Naive thymus-derived CD4-positive, alpha-beta T cell (primary cell): ENCODE measurements around the gene BMAL2. TPM values are rescaled to one million over a fixed set of nuclear protein-coding genes. Genes with fewer than 3 reads are reported as not detected.

Source experiments
- ATAC-seq: fragments of 150-1000 bp; cut with Tn5 transposase; 2 replicates; pipeline ENCODE4 v1.10.0; 2021; ENCODE audit warnings: mild to moderate bottlenecking, moderate library complexity
- CTCF ChIA-PET: fragments of 350-600 bp; sonication (Branson Sonifier 250); formaldehyde crosslinking; loops from one replicate; lab custom pipeline; 2021; ENCODE audit warnings: antibody characterized with exemption; lab: Charles Lee
- POLR2A ChIA-PET: fragments of 350-600 bp; sonication (Branson Sonifier 250); formaldehyde crosslinking; loops from one replicate; lab custom pipeline; 2021; ENCODE audit warnings: antibody characterized with exemption, inconsistent platforms; lab: Charles Lee
- DNase-seq, 9 donors: peaks; one replicate each; pipeline versions ENCODE4 v3.0.0 to v3.0.0-alpha.2; 2020 to 2022; ENCODE audit warnings: mixed read lengths in 1 of 9
- H3K27ac ChIP-seq: one replicate; pipeline ENCODE4 v1.7.0; 2013; ENCODE audit warnings: mild to moderate bottlenecking, low read depth, low read length, moderate library complexity
- H3K27me3 ChIP-seq, 2 donors: one replicate each; pipeline ENCODE4 v1.7.0; 2013; ENCODE audit warnings: low read length in 2 of 2, mild to moderate bottlenecking in 2 of 2, moderate library complexity in 2 of 2; ENCODE audit not compliant: control insufficient read depth in 2 of 2, insufficient read depth in 2 of 2
- H3K36me3 ChIP-seq, 3 experiments: 1 replicate in 2 of 3; 2 replicates in 1 of 3; pipeline ENCODE4 v1.7.0; 2013; ENCODE audit warnings: low read length in 3 of 3, mild to moderate bottlenecking in 3 of 3, moderate library complexity in 1 of 3; ENCODE audit not compliant: insufficient read depth in 3 of 3, control insufficient read depth in 2 of 3
- H3K4me1 ChIP-seq, 2 donors: one replicate each; pipeline ENCODE4 v1.7.0; 2013; ENCODE audit warnings: low read length in 2 of 2, mild to moderate bottlenecking in 2 of 2, moderate library complexity in 1 of 2; ENCODE audit not compliant: control insufficient read depth in 2 of 2, insufficient read depth in 2 of 2
- H3K4me3 ChIP-seq: 2 replicates; pipeline ENCODE4 v1.7.0; 2013; ENCODE audit warnings: mild to moderate bottlenecking, low read length
- H3K9me3 ChIP-seq, 3 experiments: 1 replicate in 2 of 3; 2 replicates in 1 of 3; pipeline ENCODE4 v1.7.0; 2013; ENCODE audit warnings: low read length in 3 of 3; ENCODE audit not compliant: control insufficient read depth in 2 of 3
- H3K27ac Mint-ChIP-seq, 9 donors: one replicate each; pipeline ENCODE4 v1.8.0; 2020 to 2022; ENCODE audit warnings: mixed read lengths in 9 of 9, mild to moderate bottlenecking in 8 of 9, moderate library complexity in 5 of 9, inconsistent platforms in 2 of 9
- H3K27me3 Mint-ChIP-seq, 5 donors: one replicate each; pipeline ENCODE4 v1.8.0; 2021 to 2022; ENCODE audit warnings: mixed read lengths in 5 of 5, mild to moderate bottlenecking in 1 of 5
- H3K36me3 Mint-ChIP-seq, 5 donors: one replicate each; pipeline ENCODE4 v1.8.0; 2020 to 2022; ENCODE audit warnings: mixed read lengths in 5 of 5, mild to moderate bottlenecking in 3 of 5, inconsistent platforms in 1 of 5
- H3K4me1 Mint-ChIP-seq, 7 donors: one replicate each; pipeline ENCODE4 v1.8.0; 2020 to 2022; ENCODE audit warnings: mixed read lengths in 7 of 7, mild to moderate bottlenecking in 3 of 7, inconsistent platforms in 1 of 7
- H3K4me3 Mint-ChIP-seq, 10 donors: one replicate each; pipeline ENCODE4 v1.8.0; 2020 to 2022; ENCODE audit warnings: mild to moderate bottlenecking in 10 of 10, mixed read lengths in 10 of 10, moderate library complexity in 6 of 10, inconsistent platforms in 2 of 10
- H3K9me3 Mint-ChIP-seq, 11 donors: one replicate each; pipeline ENCODE4 v1.8.0; 2020 to 2022; ENCODE audit warnings: mixed read lengths in 11 of 11, mild to moderate bottlenecking in 4 of 11, inconsistent platforms in 1 of 11, moderate library complexity in 1 of 11
- intact Hi-C, 2 donors: fragments of 100-400 bp; cut with micrococcal nuclease; formaldehyde crosslinking; loops; one replicate each; pipeline ENCODE4 v1.15.1; 2023
- polyA plus RNA-seq, 2 donors: library from polyadenylated mRNA; unstranded; fragments of 300-500 nt; fragmentation: Illumina TruSeq; gene quantifications; one replicate each; pipeline ENCODE4 v1.2.3, GENCODE V29; 2021
- total RNA-seq, 6 experiments: library from RNA in 5 of 6; stranded (reverse) in 5 of 6; gene quantifications; 1 replicate in 5 of 6; 2 replicates in 1 of 6; pipeline ENCODE4 v1.2.3 and lab custom pipeline; 2021 to 2026

The BMAL2 gene
- total and polyA plus RNA-seq, 7 experiments from 2014 or later: 0.19 to 37.7 (median 0.41) TPM; not detected in 3

DNA sequence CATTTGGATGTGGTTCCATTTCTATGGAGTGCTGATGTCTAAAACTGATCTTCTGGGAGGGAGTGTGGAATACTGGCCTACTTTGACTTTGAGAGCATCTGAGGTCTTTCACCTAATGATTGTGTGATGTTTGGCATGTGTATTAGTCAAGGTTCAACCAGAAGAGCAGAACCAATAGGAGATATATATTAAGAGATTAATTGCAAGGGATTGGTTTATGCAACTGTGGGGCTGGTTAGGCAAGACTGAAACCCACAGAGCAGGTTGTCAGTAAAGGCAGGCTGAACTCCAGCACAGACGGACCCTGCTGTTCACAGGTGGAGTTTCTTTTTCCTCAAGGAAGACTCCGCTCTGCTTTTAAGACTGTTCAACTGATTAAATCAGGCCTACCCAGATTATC is 11.6 kb downstream of the BMAL2 start:
- H3K4me1 Mint-ChIP-seq: peaks cover 0 to 12% (median 0%) of the 10 kb centered on the region in 7 donors
- H3K4me1 ChIP-seq: no peaks in the 10 kb centered on the region
- H3K27ac ChIP-seq: no peak overlapping the region
- no peaks in the 10 kb centered on the region for H3K36me3 ChIP-seq
- H3K9me3 ChIP-seq: no peaks in the 10 kb centered on the region
- no peaks in the 10 kb centered on the region for H3K27me3 ChIP-seq
- ChIA-PET POLR2A (no interaction called here), CTCF (no interaction called here)
- no peak for DNase-seq
- H3K27ac Mint-ChIP-seq: no peak overlapping the region
- no peak overlapping the region for H3K4me3 Mint-ChIP-seq
- ATAC-seq: no peak
- H3K4me3 ChIP-seq: no peak overlapping the region
- H3K27me3 Mint-ChIP-seq: peaks cover 0 to 20% (median 9%) of the 10 kb centered on the region in 5 donors
- peaks cover 0 to 2% (median 0%) of the 10 kb centered on the region in 11 donors for H3K9me3 Mint-ChIP-seq
- intact Hi-C loops: no loop called here
- peaks cover 0 to 15% (median 0%) of the 10 kb centered on the region in 5 donors for H3K36me3 Mint-ChIP-seq

DNA sequence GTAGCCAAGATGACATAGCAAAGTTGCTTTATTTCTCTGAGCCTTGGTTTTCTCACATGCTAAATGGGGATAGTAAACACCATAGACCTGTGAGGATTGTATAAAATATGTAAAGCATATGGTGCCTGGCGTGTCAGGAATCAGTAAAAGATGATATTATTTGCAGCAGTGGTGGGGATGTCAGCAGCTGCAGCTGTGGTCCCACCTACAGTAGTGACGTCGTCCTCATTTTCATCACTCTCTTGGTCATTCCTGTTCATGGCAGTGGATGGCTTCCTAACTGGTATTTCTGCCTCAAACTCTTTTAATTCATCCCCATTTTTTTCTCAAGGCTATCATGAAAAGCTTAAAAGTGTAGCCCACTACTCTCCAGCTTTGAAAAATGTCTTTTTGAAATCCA is 12.1 kb downstream of the BMAL2 start:
- no peaks in the 10 kb centered on the region for H3K36me3 ChIP-seq
- intact Hi-C loops: no loop called here
- no peaks in the 10 kb centered on the region for H3K27me3 ChIP-seq
- no peak for DNase-seq
- H3K27ac ChIP-seq: no peak overlapping the region
- Mint-ChIP-seq H3K27me3 (peaks cover 0 to 20% (median 10%) of the 10 kb centered on the region in 5 donors), H3K27ac (no peak overlapping the region), H3K4me1 (peaks cover 0 to 12% (median 0%) of the 10 kb centered on the region in 7 donors), H3K36me3 (peaks cover 0 to 14% (median 0%) of the 10 kb centered on the region in 5 donors), H3K9me3 (peaks cover 0 to 1% (median 0%) of the 10 kb centered on the region in 11 donors), H3K4me3 (no peak overlapping the region)
- CTCF ChIA-PET: no interaction called here
- H3K4me1 ChIP-seq: no peaks in the 10 kb centered on the region
- POLR2A ChIA-PET: no interaction called here
- no peak overlapping the region for H3K4me3 ChIP-seq
- H3K9me3 ChIP-seq: no peaks in the 10 kb centered on the region
- ATAC-seq: no peak

GRCh38 chr12:27345376-27345775 is 12.7 kb downstream of the BMAL2 start:
- H3K9me3 Mint-ChIP-seq: no peaks in the 10 kb centered on the region
- no peak for DNase-seq
- intact Hi-C loops: no loop called here
- peaks cover 0 to 20% (median 10%) of the 10 kb centered on the region in 5 donors for H3K27me3 Mint-ChIP-seq
- Histone ChIP-seq H3K4me1 (no peaks in the 10 kb centered on the region), H3K27ac (no peak overlapping the region), H3K9me3 (no peaks in the 10 kb centered on the region), H3K36me3 (no peaks in the 10 kb centered on the region), H3K4me3 (no peak overlapping the region), H3K27me3 (no peaks in the 10 kb centered on the region)
- ChIA-PET CTCF (no interaction called here), POLR2A (no interaction called here)
- H3K36me3 Mint-ChIP-seq: peaks cover 0 to 12% (median 0%) of the 10 kb centered on the region in 5 donors
- H3K4me1 Mint-ChIP-seq: peaks cover 0 to 12% (median 0%) of the 10 kb centered on the region in 7 donors
- no peak overlapping the region for H3K27ac Mint-ChIP-seq
- no peak for ATAC-seq
- no peak overlapping the region for H3K4me3 Mint-ChIP-seq

GRCh38 chr12:27347779-27348178 is 15.1 kb downstream of the BMAL2 start:
- Histone ChIP-seq H3K27ac (no peak overlapping the region), H3K9me3 (no peaks in the 10 kb centered on the region), H3K4me3 (no peak overlapping the region), H3K36me3 (no peaks in the 10 kb centered on the region), H3K4me1 (no peaks in the 10 kb centered on the region), H3K27me3 (no peaks in the 10 kb centered on the region)
- intact Hi-C loops: no loop called here
- ATAC-seq: no peak
- peaks cover 0 to 12% (median 0%) of the 10 kb centered on the region in 5 donors for H3K36me3 Mint-ChIP-seq
- peaks cover 0 to 21% (median 13%) of the 10 kb centered on the region in 5 donors for H3K27me3 Mint-ChIP-seq
- no peak overlapping the region for H3K4me3 Mint-ChIP-seq
- CTCF ChIA-PET: interaction anchor here (0.7 kb wide), 1 partner anchor 39 kb away, joined by 4 read pairs; no protein-coding TSS in a partner anchor
- POLR2A ChIA-PET: no interaction called here
- peaks cover 0 to 5% (median 0%) of the 10 kb centered on the region in 7 donors for H3K4me1 Mint-ChIP-seq
- no peaks in the 10 kb centered on the region for H3K9me3 Mint-ChIP-seq
- no peak overlapping the region for H3K27ac Mint-ChIP-seq
- DNase-seq: no peak

DNA sequence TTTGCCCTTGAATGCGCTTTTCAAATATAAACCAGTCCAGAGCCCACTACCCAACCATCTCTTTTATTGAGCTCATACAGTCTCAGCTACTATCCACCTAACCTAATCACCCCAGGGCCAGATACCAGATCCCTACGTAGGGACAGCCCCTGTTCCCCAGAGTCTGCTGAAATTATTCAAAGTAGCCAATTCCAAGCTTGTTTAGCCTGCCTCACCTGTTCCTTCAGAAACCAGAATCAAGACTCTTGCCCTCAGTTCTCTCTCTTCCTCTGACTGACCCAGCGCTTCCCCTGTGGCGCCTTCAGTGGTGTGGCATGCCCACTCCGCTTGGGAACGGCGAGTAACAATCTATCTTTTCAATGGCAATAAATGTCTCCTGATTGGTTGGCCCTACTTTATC is 18.8 kb downstream of the BMAL2 start:
- Histone ChIP-seq H3K36me3 (no peaks in the 10 kb centered on the region), H3K27ac (no peak overlapping the region), H3K27me3 (no peaks in the 10 kb centered on the region), H3K9me3 (no peaks in the 10 kb centered on the region), H3K4me1 (no peaks in the 10 kb centered on the region), H3K4me3 (no peak overlapping the region)
- no peak overlapping the region for H3K27ac Mint-ChIP-seq
- no peaks in the 10 kb centered on the region for H3K4me1 Mint-ChIP-seq
- POLR2A ChIA-PET: no interaction called here
- ATAC-seq (no peak), DNase-seq (no peak)
- CTCF ChIA-PET: no interaction called here
- H3K4me3 Mint-ChIP-seq: no peak overlapping the region
- peaks cover 0 to 14% (median 0%) of the 10 kb centered on the region in 5 donors for H3K36me3 Mint-ChIP-seq
- intact Hi-C loops: no loop called here
- H3K27me3 Mint-ChIP-seq: peaks cover 0 to 24% (median 12%) of the 10 kb centered on the region in 5 donors
- no peaks in the 10 kb centered on the region for H3K9me3 Mint-ChIP-seq

- H3K4me3 ChIP-seq: no peak overlapping the region
- Mint-ChIP-seq H3K9me3 (peaks cover 0 to 1% (median 0%) of the 10 kb centered on the region in 11 donors), H3K4me3 (no peak overlapping the region), H3K4me1 (no peaks in the 10 kb centered on the region), H3K27me3 (peaks cover 0 to 24% (median 15%) of the 10 kb centered on the region in 5 donors), H3K27ac (no peak overlapping the region), H3K36me3 (peaks cover 0 to 9% (median 0%) of the 10 kb centered on the region in 5 donors)
- DNase-seq (no peak), ATAC-seq (no peak)
- H3K27ac ChIP-seq: no peak overlapping the region
- H3K27me3 ChIP-seq: no peaks in the 10 kb centered on the region
- intact Hi-C loops: no loop called here
- POLR2A ChIA-PET: no interaction called here
- no peaks in the 10 kb centered on the region for H3K9me3 ChIP-seq
- CTCF ChIA-PET: no interaction called here
- no peaks in the 10 kb centered on the region for H3K4me1 ChIP-seq
- H3K36me3 ChIP-seq: no peaks in the 10 kb centered on the region
Measured at GRCh38 chr12:27355486-27355885, 22.9 kb downstream of the BMAL2 start.

DNA sequence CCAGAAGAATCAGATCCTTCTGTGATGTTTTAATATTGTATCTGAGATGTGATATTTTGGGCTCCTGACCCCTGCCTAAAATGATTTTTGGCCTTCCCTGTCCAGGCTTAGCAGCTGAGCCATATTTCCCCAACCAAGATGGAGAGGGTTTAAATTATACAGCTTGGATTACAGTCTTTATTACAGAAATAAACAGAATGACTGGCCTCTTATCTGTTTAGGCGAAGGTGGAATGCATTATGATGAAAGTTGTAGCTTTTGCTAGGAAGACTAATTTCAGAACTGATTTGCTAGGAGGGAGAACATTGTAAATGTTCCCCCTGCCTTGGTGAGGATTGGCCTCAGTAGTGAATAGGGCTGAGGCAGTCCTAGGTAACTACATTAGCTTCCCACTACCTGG is 23.3 kb downstream of the BMAL2 start:
- CTCF ChIA-PET: no interaction called here
- DNase-seq: no peak
- no peak for ATAC-seq
- peaks cover 0 to 23% (median 15%) of the 10 kb centered on the region in 5 donors for H3K27me3 Mint-ChIP-seq
- POLR2A ChIA-PET: no interaction called here
- H3K27ac Mint-ChIP-seq: no peak overlapping the region
- intact Hi-C loops: no loop called here
- Histone ChIP-seq H3K4me3 (no peak overlapping the region), H3K36me3 (no peaks in the 10 kb centered on the region), H3K27ac (no peak overlapping the region), H3K27me3 (no peaks in the 10 kb centered on the region), H3K9me3 (no peaks in the 10 kb centered on the region), H3K4me1 (no peaks in the 10 kb centered on the region)
- H3K36me3 Mint-ChIP-seq: peaks cover 0 to 9% (median 0%) of the 10 kb centered on the region in 5 donors
- H3K4me1 Mint-ChIP-seq: no peaks in the 10 kb centered on the region
- no peak overlapping the region for H3K4me3 Mint-ChIP-seq
- H3K9me3 Mint-ChIP-seq: peaks cover 0 to 1% (median 0%) of the 10 kb centered on the region in 11 donors
